ENCODE measurements around the gene AKAP1. TPM values are rescaled to one million over a fixed set of nuclear protein-coding genes. Genes with fewer than 3 reads are reported as not detected.

Gene AKAP1
- total and polyA plus RNA-seq, 9 of the 15 experiments (the other 6 are each of a cell fraction or from before 2014, with no cell fraction given): 12.9 to 63.8 (median 36.4) TPM

DNA sequence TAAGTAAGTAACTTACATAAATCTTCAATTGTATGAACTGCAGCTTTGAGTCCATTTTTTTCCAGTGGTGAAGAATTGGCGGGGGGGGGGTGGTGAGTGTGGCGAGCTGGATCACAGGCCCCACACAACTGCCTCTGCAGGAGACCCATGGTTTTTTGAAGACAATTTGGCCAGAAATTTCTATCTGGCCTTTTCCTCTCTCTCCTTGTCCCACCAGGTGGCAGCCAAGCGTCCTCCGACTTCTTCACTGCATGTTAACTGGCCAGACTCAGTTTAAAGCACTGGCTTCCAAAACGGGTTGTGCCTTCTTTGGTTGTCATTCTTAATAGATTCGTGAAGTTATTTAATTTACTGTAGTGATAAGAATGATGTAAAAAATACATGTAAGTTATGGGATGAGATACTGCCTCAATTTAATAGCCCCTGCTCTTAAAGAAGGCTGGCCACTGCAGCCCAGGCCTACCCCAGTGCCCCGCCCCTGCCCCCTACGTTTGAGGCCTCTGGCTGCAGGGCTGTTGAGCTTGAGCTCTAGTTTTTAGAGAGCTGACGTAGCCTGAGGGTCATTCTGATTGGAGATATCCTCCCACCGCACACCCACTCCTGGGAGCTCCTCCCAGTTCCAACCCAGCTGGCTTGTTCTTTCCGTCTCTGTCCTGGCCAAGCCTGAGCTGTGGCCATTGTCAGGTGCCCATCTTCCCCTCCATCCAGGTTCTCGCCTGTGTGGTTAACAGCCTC is 36.4 kb downstream of the AKAP1 start (continued):
- TF ChIP-seq CTBP1 (IDR thresholded peaks at IDR 0.05; ENCODE audit: borderline replicate concordance) (no peak), ZNF668 (CRISPR knock-in tag; IDR thresholded peaks at IDR 0.05) (no peak), SNRNP70 (optimal IDR thresholded peaks at IDR 0.05; ENCODE audit: low read depth, low read length) (no peak), RAD21 (CRISPR knock-in tag; conservative IDR thresholded peaks at IDR 0.05 in 1 of 2, IDR thresholded peaks at IDR 0.05 in 1 of 2) (peak; percentile 47 to 61)
- TF ChIP-seq, protein P1, sequence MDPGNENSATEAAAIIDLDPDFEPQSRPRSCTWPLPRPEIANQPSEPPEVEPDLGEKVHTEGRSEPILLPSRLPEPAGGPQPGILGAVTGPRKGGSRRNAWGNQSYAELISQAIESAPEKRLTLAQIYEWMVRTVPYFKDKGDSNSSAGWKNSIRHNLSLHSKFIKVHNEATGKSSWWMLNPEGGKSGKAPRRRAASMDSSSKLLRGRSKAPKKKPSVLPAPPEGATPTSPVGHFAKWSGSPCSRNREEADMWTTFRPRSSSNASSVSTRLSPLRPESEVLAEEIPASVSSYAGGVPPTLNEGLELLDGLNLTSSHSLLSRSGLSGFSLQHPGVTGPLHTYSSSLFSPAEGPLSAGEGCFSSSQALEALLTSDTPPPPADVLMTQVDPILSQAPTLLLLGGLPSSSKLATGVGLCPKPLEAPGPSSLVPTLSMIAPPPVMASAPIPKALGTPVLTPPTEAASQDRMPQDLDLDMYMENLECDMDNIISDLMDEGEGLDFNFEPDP (CRISPR knock-in tag; IDR thresholded peaks at IDR 0.05): no peak

DNA sequence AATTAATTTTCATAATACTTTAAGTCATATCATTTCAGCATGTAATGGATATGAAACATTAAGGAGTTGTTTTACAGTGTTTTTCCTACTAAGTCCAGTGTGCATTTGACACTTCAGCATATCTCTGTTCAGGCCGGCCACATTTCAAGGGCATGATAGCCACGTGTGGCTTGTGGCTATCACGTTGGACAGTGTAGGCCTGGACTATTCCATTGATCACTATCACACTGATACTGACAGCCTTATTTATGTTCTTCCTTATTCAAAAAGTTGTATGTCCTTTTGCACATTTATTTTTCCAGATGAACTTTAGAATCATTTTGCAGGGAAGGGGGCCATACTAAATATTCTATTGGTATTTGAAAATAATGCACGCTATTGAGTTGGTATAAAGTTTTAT is 39.0 kb downstream of the AKAP1 start:
- 23% methylated on average over 4 of the region's 4 CpGs for WGBS (ENCODE audit: insufficient coverage, low coverage, missing lambda C conversion rate)
- peak; percentile 70; the same call in 2 of the 3 replicates for ATAC-seq
- Histone ChIP-seq H3K27ac (ENCODE audit: extremely low read depth, low read depth, low read length) (no peak overlapping the region), H3K9ac (ENCODE audit: insufficient read depth in 1 of 2, low read depth in 2 of 2, low read length in 2 of 2) (no peak overlapping the region), H4K20me1 (replicated peaks; ENCODE audit: control insufficient read depth, insufficient read depth, low read length) (no peaks in the 10 kb centered on the region; the same call in 1 of the 2 replicates), H3K27me3 (ENCODE audit: control insufficient read depth in 2 of 2, insufficient read depth in 2 of 2, low read length in 2 of 2) (no peaks in the 10 kb centered on the region), H3K79me2 (ENCODE audit: control insufficient read depth, insufficient read depth, low read length) (no peaks in the 10 kb centered on the region), H3K4me1 (replicated peaks in 1 of 2; ENCODE audit: control insufficient read depth in 2 of 2, insufficient read depth in 2 of 2, low read length in 2 of 2) (peaks cover 0 to 3% of the 10 kb centered on the region in 2 experiments; a peak in 1 of 5 replicates), H2AFZ (ENCODE audit: low read depth, low read length) (no peak overlapping the region), H3K9me3 (replicated peaks; ENCODE audit: control insufficient read depth, insufficient read depth, low read depth, low read length) (no peaks in the 10 kb centered on the region), H3K9me1 (ENCODE audit: control insufficient read depth, insufficient read depth, low read length) (no peaks in the 10 kb centered on the region), H3K4me3 (no peak overlapping the region), H3K36me3 (ENCODE audit: control insufficient read depth, insufficient read depth, low read length) (peaks cover 36% of the 10 kb centered on the region; the same call in 2 of the 3 replicates), H3K4me2 (ENCODE audit: insufficient read depth, low read length) (no peak overlapping the region)
- ChIA-PET CTCF (ENCODE audit: low intra/inter-chr PET ratio) (interaction anchor here (0.7 kb wide), 2 partner anchors 710 to 872 kb away, joined by 3 to 5 read pairs; no protein-coding TSS in a partner anchor), POLR2A (no interaction called here)
- FAIRE-seq: peak; percentile 60
- in situ Hi-C loops (cut with MboI) (no loop called here), intact Hi-C loops (cut with micrococcal nuclease) (loop anchor here (5.0 kb wide), 1 partner anchor 623 kb away; the partner anchor contains the start of gene CCDC182)
- peak in 3 of 4 experiments; percentile 30 to 42 (median 36) for DNase-seq (ENCODE audit: extremely low read depth in 1 of 4, low spot score in 3 of 4)
- no TSS peak for BruUV-seq (replicated peaks)
- TF ChIP-seq HOXB6 (CRISPR knock-in tag; IDR thresholded peaks at IDR 0.05; ENCODE audit: borderline replicate concordance): no peak
- peak; percentile 83 for TF ChIP-seq ZFX (CRISPR knock-in tag; IDR thresholded peaks at IDR 0.05)
- no peak for TF ChIP-seq SREBF2 (CRISPR knock-in tag; IDR thresholded peaks at IDR 0.05)
- no peak for TF ChIP-seq GABPB2 (CRISPR knock-in tag; conservative IDR thresholded peaks at IDR 0.05)
- TF ChIP-seq THRAP3 (IDR thresholded peaks at IDR 0.05; ENCODE audit: borderline replicate concordance): no peak
- no peak for TF ChIP-seq GTF2E2 (tag; IDR thresholded peaks at IDR 0.05)
- TF ChIP-seq, protein P2, sequence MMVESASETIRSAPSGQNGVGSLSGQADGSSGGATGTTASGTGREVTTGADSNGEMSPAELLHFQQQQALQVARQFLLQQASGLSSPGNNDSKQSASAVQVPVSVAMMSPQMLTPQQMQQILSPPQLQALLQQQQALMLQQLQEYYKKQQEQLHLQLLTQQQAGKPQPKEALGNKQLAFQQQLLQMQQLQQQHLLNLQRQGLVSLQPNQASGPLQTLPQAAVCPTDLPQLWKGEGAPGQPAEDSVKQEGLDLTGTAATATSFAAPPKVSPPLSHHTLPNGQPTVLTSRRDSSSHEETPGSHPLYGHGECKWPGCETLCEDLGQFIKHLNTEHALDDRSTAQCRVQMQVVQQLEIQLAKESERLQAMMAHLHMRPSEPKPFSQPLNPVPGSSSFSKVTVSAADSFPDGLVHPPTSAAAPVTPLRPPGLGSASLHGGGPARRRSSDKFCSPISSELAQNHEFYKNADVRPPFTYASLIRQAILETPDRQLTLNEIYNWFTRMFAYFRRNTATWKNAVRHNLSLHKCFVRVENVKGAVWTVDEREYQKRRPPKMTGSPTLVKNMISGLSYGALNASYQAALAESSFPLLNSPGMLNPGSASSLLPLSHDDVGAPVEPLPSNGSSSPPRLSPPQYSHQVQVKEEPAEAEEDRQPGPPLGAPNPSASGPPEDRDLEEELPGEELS (CRISPR knock-in tag; IDR thresholded peaks at IDR 0.05; ENCODE audit: borderline replicate concordance): no peak
- no peak for TF ChIP-seq ZKSCAN8 (CRISPR knock-in tag; IDR thresholded peaks at IDR 0.05)
- TF ChIP-seq MCM5 (IDR thresholded peaks at IDR 0.05; ENCODE audit: low read depth): no peak
- TF ChIP-seq, protein P3, sequence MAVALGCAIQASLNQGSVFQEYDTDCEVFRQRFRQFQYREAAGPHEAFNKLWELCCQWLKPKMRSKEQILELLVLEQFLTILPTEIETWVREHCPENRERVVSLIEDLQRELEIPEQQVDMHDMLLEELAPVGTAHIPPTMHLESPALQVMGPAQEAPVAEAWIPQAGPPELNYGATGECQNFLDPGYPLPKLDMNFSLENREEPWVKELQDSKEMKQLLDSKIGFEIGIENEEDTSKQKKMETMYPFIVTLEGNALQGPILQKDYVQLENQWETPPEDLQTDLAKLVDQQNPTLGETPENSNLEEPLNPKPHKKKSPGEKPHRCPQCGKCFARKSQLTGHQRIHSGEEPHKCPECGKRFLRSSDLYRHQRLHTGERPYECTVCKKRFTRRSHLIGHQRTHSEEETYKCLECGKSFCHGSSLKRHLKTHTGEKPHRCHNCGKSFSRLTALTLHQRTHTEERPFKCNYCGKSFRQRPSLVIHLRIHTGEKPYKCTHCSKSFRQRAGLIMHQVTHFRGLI (CRISPR knock-in tag; IDR thresholded peaks at IDR 0.05): no peak
- no peak for TF ChIP-seq HEY1 (CRISPR knock-in tag; IDR thresholded peaks at IDR 0.05; ENCODE audit: borderline replicate concordance)

Data from K562 (cell line).